NCI-H1105 (cell line): ENCODE results near the gene PHF13.

Experiments
- DNase-seq: peaks from one replicate; lab custom pipeline; 2025; lab: John Stamatoyannopoulos, UW

Gene PHF13

DNA sequence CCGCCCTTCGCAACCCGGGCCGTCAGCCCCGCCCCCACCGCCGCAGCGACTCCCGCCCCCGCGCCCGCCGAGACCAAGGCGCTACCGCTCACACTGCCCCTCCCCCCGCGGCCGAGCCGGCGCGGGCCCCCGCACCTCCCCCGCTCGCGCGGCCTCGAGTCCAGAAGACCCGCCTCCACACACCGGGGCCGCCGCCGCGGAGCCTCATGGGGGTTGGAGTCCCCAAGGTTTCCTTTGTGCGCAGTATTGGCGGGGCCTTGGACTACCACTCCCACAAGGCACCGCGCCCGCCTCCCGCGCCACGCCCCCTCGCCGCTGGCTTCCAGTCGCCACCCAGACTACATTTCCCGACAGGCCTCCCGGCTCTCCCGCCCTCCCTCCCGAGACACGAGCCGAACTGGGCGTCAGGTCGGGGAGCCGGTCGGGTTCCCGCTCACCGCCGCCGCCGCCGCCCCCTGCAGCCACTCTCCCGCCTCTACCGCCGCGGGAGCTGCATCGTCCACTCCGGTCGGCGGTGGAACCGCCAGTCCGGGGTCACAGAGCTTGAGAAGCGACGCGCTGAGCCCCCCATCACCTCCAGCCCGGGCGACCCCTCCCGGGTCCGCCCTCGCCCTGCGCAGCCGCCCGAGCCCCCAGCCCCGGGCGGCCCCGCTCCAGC is at the start of gene PHF13:
Gene PHF13, plus strand, starts transcription at position 371 of the 658 bp plus-strand sequence. CDS start 336 bp downstream, outside the sequence.
- DNase-seq: peak; percentile 99

DNA sequence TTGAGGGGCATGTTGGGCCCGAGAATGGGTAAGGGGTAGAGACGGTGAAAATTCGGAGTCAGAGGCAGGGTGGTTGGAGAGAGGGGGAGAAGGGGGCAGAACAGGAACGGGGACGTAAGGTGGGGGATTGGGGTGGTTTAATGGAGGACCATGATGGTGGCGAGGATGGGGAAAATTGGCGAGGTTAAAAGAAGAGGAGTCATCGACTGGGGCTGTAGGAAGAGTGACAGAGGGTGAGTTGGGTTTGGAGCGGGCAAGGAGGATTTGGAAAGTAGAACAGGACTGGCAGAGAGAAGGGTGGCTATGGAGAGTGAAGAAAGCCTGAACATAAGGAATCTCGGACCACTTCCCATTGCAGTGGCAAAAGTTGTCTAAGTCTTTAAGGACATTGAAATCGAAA is 44.5 kb upstream of the PHF13 start:
- DNase-seq: no peak

DNA sequence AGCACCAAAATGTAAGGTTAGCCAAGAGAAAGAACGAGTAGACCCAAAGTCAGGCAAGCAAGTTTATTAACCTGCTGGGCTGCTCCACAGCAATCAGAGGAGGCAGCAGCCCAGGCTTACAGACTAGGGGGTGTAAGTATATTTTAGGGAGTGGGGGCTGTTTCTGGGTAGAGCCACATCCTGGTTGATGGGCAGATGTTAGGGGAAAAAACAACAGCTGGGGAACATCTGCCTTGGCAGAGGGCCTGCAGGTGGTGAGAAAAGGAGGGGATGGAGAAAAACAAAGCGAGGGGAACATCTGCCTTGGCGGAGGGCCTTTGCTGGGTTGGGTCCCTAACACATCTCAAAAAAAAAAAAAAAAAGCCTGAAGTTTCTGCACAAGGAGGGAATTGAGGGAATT is 43.4 kb upstream of the PHF13 start:
- no peak for DNase-seq

DNA sequence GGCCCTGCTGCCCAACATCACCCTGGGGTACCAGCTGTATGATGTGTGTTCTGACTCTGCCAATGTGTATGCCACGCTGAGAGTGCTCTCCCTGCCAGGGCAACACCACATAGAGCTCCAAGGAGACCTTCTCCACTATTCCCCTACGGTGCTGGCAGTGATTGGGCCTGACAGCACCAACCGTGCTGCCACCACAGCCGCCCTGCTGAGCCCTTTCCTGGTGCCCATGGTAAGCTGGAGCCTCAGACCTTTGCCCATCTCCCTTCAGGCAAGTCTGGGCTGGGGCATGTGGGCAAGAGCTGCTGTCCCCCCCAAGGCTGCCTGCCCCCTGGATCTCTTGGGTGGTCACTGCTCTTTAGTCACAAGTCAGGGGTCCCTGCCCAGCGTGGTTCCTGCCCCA is 42.5 kb upstream of the PHF13 start:
- no peak for DNase-seq

DNA sequence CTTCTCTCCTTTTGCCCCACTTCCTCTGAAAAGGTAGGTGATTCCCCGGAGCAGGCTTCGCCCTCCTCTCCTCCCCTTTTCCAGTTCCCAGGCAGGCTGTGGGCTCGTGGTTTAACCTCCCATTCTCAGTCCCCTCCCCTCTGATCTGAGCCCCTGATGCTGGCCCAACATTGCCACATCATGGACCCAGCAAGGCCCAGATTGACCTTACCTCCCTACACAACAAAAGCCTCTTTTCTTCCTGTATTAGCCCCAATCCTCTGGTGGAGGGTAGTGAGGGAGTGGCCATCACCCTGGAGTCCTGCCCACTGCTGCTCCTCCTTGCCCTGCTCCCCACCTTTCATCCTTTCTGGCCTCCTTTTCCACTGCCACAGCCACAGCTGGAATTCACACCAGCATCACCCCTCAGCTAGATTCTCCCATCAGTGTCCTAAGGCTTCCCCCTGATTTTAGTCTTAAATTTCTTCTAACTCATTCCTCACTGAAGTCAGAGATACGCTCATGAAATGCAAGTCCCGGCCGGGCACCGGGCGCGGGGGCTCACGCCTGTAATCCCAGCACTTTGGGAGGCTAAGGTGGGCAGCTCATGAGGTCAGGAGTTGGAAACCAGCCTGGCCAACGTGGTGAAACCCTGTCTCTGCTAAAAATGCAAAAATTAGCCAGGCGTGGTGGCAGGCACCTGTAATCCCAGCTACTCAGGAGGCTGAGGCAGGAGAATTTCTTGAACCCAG is 40.7 kb upstream of the PHF13 start:
- DNase-seq: no peak

DNA sequence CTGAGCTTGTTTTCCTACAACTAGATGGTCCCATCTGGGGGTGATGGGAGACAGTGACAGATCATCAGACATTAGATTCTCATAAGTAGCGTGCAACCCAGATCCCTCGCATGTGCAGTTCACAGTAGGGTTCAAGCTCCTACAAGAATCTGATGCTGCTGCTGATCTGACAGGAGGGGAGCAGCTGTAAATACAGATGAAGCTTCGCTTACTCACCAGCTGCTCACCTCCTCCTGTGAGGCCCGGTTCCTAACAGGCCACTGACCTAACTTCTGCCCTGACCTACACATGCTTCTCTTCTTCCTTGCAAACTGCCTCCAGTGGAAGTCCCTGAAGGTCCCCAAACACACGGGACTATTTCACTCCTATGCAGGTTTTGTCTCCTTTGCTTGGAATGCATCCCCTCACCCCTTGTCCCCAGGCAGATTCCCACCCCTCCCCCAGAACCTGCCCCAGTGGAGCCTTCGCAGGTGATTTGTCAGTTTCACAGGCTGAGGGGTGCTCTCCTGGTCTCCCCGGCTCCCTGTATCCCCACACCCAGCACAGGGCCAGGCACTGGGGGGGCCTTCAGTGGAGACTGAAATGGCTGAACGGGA is 39.4 kb upstream of the PHF13 start:
- DNase-seq: no peak

DNA sequence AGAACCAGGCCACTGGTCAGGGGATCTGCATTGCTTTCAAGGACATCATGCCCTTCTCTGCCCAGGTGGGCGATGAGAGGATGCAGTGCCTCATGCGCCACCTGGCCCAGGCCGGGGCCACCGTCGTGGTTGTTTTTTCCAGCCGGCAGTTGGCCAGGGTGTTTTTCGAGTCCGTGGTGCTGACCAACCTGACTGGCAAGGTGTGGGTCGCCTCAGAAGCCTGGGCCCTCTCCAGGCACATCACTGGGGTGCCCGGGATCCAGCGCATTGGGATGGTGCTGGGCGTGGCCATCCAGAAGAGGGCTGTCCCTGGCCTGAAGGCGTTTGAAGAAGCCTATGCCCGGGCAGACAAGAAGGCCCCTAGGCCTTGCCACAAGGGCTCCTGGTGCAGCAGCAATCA is 38.7 kb upstream of the PHF13 start:
- no peak for DNase-seq

DNA sequence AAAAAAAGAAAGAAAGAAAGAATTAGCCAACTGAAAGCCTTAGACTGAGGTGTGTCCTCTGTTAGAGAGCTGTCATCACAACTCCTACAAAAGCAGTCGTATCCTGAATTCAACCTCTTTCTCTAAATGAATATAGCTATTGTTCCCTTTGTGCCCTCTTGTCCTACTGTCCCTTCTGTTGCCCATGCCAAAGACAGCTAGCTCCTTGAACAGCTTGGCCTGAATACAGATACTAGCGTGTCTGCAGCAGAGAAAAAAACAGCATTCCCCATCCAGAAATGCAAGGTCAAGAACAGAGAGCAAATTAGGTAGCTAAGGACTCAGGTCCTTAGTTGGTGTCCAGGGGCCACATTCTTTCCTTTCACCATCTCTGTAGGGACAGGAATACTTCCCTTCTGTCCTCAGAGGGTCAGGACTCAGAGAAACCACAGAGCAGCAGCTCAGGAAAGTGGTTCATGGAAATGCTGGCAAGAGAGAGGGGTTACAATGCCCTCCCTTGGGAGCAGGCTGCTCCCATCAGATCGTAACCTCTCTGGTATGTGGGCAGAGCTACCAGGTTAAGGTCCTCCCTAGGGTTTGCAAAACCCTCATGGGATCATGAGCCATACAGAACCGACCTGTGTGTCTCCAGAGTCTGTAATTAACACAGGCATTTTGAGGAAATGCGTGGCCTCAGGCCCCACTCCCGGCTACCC is 35.6 kb upstream of the PHF13 start:
- no peak for DNase-seq

DNA sequence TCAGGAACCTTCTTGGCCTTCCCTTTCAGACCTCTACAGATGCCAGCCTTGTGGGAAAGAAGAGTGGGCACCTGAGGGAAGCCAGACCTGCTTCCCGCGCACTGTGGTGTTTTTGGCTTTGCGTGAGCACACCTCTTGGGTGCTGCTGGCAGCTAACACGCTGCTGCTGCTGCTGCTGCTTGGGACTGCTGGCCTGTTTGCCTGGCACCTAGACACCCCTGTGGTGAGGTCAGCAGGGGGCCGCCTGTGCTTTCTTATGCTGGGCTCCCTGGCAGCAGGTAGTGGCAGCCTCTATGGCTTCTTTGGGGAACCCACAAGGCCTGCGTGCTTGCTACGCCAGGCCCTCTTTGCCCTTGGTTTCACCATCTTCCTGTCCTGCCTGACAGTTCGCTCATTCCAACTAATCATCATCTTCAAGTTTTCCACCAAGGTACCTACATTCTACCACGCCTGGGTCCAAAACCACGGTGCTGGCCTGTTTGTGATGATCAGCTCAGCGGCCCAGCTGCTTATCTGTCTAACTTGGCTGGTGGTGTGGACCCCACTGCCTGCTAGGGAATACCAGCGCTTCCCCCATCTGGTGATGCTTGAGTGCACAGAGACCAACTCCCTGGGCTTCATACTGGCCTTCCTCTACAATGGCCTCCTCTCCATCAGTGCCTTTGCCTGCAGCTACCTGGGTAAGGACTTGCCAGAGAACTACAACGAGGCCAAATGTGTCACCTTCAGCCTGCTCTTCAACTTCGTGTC is 34.7 kb upstream of the PHF13 start:
- no peak for DNase-seq

DNA sequence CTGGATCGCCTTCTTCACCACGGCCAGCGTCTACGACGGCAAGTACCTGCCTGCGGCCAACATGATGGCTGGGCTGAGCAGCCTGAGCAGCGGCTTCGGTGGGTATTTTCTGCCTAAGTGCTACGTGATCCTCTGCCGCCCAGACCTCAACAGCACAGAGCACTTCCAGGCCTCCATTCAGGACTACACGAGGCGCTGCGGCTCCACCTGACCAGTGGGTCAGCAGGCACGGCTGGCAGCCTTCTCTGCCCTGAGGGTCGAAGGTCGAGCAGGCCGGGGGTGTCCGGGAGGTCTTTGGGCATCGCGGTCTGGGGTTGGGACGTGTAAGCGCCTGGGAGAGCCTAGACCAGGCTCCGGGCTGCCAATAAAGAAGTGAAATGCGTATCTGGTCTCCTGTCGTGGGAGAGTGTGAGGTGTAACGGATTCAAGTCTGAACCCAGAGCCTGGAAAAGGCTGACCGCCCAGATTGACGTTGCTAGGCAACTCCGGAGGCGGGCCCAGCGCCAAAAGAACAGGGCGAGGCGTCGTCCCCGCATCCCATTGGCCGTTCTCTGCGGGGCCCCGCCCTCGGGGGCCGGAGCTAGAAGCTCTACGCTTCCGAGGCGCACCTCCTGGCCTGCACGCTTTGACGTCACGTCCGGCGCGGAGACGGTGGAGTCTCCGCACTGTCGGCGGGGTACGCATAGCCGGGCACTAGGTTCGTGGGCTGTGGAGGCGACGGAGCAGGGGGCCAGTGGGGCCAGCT is 34.0 kb upstream of the PHF13 start, which contains the start of gene ZBTB48:
Gene ZBTB48, plus strand, starts transcription at position 621 of the 745 bp plus-strand sequence. CDS start 616 bp downstream, outside the sequence.
- peak; percentile 99 for DNase-seq

DNA sequence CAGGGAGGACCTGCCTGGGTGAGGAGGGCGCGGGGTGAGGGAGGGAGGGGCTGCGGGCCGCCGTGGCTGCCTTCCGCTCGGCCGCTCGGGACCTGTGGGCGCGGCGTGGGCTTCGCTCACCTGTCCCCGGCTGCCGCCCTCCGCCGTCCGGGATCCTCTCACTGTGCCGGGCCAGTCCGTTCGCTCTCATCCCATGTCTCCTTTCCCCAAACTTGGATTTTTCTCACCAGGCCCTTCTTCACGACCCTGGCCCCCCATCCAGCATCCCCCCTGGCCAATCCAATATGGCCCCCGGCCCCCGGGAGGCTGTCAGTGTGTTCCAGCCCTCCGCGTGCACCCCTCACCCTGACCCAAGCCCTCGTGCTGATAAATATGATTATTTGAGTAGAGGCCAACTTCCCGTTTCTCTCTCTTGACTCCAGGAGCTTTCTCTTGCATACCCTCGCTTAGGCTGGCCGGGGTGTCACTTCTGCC is 33.4 kb upstream of the PHF13 start:
- DNase-seq: no peak

DNA sequence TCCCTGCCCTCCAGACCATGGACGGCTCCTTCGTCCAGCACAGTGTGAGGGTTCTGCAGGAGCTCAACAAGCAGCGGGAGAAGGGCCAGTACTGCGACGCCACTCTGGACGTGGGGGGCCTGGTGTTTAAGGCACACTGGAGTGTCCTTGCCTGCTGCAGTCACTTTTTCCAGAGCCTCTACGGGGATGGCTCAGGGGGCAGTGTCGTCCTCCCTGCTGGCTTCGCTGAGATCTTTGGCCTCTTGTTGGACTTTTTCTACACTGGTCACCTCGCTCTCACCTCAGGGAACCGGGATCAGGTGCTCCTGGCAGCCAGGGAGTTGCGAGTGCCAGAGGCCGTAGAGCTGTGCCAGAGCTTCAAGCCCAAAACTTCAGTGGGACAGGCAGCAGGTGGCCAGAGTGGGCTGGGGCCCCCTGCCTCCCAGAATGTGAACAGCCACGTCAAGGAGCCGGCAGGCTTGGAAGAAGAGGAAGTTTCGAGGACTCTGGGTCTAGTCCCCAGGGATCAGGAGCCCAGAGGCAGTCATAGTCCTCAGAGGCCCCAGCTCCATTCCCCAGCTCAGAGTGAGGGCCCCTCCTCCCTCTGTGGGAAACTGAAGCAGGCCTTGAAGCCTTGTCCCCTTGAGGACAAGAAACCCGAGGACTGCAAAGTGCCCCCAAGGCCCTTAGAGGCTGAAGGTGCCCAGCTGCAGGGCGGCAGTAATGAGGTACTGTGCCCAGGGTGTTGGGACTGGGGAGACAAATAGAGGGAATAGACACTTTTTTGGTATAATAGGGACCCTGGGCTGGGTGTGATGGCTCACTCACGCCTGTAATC is 32.7 kb upstream of the PHF13 start:
- no peak for DNase-seq

DNA sequence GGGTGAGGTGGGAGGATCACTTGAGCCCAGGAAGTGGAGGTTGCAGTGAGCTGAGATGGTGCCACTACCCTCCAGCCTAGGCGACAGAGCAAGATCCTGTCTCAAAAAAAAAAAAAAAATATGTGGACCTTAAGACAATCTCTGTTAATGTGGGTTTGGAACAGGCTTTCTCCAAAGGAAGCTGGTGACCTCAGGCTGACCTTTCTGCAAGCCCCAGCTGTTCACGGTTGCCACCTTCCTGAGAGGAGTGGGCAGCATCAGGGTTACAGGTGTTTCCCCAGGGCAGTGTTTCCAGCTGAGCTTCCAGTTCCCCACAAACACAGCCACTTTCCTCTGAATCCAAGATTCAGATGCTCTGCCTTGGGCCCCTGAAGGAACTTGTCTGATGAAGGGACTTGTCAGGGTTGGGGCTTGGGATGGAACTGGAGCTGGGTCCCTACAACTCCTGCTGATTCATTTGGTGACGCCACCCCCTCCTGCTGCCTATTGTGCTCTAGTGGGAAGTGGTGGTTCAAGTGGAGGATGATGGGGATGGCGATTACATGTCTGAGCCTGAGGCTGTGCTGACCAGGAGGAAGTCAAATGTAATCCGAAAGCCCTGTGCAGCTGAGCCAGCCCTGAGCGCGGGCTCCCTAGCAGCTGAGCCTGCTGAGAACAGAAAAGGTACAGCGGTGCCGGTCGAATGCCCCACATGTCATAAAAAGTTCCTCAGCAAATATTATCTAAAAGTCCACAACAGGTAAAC is 31.8 kb upstream of the PHF13 start:
- DNase-seq: no peak

DNA sequence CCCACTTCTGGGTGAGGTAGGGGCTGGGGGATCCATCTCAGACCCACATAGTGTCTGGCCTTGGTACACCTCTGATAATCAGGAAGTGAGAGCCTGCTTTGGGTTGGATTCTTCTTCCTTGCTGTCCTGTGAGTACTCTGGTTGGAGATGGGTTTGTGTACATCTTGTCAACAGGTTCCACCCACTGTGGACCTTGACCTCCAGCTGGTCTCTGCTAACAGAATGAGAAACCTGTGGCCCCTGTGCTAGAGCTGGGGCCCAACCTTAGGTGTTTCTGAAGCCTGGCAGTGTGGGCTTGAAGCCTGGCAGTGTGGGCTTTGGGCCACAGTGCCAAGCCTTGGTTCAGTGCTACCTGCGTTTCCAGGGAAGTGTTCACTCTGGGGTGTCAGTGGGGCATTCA is 31.2 kb upstream of the PHF13 start:
- DNase-seq: no peak

DNA sequence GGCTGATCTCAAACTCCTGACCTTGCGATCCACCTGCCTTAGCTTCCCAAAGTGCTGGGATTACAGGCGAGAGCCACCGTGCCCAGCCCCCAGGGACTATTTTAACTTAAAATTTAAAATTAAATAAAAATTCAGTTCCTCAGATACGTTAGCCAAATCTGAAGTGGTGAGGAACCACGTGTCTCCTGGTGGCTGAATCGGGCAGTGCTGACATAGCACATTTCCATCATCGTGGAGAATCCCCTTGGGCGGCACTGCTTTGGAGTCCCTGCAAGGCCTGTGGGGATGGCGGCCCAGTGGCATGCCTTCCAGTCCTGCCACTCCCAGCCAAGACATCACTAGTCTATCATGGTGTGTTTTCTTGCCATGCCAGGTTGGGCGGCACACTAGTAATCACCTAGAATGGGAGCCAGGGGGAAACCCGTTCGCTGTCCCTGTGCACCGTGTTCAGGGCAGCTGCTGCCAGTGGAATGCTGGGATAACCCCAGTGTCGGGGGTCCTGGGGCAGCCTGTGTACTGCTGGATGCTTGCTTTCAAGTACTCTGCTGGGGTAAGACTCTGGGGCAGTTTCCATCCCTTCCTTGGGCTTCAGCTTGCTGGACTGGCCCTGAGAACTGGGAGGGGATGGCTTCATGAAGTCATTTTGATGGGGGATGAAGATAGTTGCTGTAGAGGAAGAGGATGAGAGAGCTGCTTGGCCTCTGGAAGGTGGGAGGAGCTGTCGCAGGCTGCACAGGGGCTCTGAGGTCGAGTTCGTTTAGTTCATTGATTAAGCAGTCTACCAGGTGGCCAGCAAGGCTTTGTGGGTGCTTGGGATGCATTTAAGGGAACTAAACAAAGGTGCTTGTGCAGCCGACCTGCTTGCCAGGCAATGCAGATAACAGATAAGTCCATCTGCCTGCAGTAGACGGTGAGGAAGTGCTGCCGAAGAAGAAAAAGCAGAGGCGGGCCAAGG is 29.1 kb upstream of the PHF13 start:
- no peak for DNase-seq

DNA sequence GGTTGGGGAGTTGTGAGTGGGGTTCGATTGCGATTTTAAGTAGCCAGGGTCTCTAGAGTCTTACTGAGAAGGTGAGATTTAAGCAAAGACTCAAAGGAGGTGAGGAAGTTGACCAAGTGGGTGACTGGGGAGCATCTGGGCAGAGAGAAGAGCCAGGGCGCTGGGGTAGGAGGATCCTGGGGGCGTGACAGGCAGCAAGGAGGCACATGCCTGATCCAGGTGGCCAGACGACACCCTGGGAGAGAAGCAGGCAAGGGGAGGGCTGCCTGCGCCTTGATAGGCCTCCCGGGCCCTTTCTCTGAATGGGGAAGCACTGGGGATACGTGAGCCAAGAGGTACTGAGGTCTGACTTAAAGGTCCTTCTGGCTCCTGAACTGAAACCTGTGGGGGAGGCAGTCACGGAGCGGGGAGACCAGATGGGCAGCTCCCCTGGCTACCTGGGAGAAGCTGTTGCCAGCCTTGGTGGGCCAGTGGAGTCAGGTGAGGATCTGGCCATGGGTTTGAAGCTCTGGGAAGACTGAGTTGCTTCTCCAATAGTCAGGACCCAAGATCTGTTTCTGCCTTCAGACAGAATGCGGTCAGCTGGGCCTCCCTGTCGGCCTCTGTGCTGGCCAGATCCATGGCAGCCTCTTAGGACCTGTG is 28.3 kb upstream of the PHF13 start:
- DNase-seq: no peak

DNA sequence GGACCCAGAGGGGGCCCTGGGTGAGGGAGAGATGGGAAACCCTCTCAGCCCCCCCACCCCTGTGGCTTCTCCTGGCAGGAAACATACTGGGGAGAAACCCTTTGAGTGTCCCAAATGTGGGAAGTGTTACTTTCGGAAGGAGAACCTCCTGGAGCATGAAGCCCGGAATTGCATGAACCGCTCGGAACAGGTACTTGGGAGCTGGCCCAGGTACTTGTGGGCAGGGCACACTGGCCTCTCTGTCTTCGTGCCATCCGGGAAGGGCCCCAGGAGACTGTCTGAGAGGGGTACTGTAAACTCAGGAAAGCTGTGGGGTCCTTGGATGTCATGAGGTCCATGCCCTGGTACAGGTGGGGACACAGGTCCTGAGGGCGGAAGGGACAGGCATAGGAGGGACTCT is 27.7 kb upstream of the PHF13 start:
- no peak for DNase-seq

DNA sequence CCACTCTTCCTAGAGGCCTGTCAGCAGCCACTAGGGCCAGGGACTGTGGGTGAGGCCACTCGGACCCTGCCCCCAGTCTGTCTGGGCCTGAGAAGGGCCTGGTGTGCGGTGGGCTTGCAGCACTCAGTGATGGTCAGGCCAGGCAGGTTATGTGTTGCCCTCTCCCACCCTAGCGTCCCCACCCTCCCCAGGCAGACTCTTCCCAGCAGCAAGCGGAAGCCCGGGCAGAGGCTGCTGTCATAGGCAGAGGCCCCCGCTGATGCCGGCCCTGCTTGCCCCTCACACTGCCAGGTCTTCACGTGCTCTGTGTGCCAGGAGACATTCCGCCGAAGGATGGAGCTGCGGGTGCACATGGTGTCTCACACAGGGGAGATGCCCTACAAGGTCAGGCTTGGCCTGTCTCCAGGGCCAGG is 27.1 kb upstream of the PHF13 start:
- DNase-seq: no peak
